Embryonic facial prominence (tissue), 1 donor: ENCODE measurements around the gene NCS1.

Source experiments
- DNase-seq: peaks from one replicate; pipeline ENCODE4 v3.0.0-alpha.2; 2016; ENCODE audit errors: extremely low spot score

The NCS1 gene

DNA sequence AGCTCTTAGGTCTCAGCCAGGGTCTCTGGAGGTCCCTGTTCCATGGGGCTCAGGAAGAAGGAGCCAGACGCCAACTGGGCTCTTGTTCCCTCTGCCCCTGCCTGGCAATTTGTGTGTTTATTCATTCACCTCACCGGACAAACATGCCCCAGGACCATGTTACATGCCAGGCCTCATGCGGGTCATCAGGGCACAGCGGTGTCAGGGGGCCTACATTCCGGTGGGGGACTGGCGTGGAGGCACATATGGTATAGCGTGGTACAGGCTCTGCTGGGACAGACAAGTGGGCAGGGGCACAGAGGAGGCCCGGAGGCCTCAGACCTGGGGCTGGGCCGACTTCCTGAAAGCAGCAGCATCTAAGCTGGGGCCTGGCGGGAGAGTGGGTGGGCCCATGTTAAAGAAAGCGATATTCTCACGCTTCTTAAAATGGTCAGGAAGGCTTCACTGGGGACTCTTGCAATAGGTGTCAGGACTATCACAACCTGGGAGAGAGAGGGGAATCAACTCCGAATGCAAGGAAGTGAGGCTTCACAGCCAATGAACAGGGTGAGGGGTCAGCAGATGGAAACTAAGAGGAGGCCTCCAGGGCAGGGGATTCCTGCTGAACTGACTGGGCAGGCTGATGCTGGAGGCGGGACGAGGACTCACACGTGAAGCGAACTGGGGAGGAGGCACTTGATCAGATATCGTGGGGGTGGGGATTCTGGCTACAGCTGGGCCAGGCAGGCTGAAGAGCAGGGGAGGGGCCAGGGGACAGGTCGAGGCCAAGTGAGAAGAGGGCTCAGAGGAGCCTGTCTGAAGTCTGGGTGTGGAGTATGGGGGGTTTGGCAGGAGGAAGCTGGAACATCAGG lies 41.9 kb downstream of the NCS1 start:
- no peak for DNase-seq

DNA sequence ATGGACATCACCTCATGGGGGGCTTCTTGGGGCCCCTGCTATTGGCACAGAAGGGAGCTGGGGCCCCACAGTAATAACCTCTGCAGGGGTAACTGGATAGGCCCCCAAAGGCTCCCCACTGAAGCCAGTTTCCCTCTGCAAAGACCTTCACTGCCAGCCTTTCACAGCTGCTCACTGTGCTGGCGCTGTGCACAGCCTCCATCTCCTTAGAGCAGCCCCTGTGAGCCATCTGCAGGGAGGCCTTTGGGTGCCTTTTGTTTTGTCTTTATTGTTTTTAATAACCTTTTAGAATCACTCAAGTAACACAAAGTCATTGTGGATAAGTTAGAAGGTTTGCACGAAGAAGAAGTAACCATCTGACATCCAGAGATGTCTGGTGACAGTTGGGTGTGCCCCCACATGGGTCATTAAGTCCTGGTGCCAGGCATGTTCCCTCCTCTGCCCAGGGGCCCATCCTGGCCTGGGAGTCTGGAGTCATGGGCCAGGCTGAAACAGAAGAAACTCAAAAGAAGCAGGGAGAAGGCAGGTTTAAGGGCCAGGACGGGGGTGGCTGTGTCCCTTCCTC lies 42.7 kb downstream of the NCS1 start:
- no peak for DNase-seq

DNA sequence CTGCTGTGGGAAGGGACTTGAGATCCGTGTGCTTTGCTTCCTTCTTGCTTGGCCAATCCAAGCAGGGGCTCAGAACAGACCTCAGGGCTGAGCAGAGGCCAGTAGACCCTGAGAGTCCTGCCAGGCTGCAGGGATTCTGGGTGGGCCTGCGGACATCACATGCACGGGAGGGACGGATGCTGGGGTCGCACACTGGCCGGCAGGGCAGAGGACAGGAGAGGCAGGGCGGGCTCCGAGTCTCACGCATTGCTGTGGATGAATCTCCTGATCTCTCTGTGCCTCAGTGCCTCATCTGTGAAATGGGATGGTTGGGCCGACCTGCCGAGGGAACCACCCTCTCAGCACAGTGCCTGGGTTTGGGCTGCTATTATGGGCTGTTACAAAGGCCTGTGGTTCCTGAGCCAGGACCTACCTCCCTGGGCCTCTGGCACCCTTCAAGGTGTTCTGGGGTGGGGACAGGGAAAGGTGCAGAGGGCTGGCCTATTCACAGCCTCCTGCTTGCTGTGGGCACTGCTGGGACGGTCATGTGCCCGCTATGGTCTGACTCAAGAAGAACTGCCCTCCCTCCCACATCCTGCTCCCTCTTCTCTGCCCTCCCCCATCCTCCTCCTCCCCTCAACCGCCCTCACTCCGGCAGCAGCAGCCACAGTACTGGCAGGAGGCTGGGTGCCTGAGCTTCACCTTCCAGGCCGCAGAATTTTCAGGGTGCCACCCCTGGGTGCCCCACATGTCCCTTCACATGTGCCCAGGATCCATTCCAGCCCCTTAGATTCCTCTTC lies 43.3 kb downstream of the NCS1 start:
- DNase-seq = no peak

DNA sequence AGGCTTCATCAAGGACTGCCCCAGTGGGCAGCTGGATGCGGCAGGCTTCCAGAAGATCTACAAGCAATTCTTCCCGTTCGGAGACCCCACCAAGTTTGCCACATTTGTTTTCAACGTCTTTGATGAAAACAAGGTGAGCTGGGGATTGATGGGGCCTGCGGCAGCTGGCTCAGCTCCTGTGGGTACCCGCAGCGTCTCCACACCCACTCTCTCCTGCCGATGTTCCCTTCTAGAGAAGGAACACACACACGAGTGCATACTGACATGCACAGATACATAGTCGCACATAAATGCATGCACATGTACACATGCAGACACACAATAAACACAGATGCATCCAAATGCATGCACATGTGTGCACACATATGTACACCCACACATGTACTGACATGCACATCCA lies 45.6 kb downstream of the NCS1 start:
- DNase-seq = no peak

DNA sequence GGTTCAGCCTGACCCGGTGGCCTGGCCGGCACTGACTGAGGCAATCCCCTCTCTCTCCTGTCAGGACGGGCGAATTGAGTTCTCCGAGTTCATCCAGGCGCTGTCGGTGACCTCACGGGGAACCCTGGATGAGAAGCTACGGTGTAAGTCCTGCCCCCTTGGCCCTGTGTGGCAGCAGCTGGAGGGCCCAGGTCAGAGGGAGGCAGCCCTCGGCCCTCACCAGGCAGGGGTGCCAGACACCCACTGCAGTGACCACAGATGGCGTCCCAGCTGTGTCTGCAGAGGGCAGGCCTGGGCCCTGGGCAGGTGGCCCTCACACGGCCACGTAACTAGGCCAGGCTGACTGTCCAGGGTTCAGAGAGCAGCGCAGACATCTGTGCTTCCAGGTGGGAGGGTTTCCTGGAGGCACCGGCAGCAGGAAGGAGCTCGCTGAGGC lies 47.5 kb downstream of the NCS1 start:
- DNase-seq = no peak

DNA sequence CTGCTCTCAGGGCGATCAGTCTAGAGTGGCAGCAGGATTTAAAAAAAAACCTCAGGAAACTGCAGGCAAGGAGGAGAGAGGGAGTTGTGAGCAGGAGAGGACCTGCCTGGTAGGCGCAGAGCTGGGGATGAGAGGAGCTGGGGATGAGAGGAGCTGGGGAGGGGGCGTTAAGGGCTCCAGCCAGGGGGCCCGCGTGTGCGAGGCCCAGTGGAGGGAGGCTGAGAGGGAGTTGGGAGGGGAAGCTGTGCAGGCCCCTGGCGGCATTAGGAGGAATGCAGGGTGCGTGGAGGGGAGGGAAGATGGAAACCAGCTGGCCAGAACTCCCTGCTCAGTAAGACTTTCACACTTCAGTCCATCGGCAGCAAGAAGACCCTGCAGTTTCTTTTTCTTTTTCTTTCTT lies 48.1 kb downstream of the NCS1 start:
- DNase-seq = no peak

DNA sequence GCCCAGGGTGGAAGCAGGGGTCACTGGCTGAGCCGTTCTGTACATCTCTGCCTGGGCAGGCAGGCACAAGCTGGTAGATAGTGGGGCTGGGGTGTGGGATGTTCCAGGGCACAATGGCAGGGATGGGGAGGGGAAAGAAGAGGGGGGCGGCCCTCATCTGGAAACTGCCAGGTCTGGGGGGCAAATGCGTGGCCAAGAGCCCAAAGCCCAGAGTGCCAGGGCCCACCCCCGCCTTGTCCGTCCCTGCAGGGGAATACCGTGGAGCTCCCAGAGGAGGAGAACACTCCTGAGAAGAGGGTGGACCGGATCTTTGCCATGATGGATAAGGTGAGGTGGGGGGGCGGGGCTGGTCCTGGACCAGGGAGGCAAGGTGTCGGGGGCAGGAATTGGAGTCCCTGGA lies 50.6 kb downstream of the NCS1 start:
- DNase-seq = no peak

DNA sequence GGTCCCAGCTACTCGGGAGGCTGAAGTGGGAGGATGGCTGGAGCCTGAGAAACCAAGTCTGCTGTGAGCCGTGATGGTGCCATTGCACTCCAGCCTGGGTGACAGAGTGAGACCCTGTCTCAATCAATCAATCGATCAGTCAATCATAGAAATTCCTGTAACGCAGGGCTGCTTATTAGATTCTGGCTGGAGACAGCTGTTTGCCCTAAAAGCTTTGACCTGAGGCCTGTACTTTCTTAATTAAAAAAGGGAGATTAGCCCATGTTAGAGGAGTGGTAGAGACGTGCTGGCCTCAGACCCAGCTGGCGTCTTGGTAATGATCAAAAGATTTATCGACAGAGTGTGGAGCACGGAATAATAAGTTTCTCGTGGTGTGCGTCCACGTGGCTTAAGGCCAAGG lies 52.9 kb downstream of the NCS1 start:
- no peak for DNase-seq

DNA sequence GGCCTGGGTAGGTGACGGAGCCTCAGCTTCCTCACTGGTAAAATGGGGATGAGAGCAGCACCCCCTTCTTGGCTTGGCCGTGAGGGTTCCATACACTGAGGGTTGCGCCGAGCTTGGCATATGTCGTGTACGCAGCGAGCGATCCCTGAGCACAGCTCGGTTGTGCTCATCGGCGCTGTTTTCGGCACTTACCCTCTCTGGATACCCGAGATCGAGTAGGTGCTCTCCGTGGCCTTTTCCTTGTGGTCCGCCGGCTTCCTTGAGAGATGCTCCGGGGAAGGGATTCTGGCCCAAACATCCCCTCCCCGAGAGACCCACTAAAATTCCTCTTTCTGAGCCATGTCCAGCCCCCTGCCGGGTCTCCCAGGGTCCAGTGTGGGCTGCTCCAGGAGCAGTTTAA lies 53.4 kb downstream of the NCS1 start:
- no peak for DNase-seq

DNA sequence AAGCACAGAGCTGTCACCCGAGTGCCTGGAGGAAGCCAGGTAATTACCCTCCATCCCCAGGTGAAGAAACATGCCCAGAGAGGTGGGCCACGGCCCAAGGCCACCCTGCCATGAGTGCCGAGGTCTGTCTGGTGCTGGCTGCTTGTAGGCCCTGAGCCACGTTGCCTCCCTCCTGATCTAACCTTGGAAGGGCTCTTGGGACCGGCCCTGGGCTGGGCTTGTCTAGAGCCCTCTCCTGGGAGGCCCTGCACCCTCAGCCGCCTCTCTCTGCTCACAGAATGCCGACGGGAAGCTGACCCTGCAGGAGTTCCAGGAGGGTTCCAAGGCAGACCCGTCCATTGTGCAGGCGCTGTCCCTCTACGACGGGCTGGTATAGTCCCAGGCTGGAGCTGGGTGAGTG lies 53.9 kb downstream of the NCS1 start:
- no peak for DNase-seq

DNA sequence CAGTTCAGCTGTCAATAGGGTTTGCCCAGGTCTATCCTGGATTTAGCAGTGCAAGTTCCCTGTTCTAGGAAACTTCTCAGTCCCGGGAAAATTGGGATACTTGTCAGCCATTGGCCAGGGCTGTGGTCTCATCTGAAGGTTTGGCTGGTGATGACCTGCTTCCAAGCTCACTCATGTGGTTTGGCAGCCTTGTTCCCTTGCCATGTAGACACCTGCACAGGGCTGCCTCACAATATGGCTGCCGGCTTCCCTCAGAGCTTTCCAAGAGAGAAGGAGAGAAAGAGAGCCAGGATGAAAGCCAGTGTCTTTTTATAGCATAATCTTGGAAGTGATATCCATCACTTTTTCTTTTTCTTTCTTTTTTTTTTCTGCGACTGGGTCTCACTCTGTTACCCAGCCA lies 55.6 kb downstream of the NCS1 start:
- DNase-seq = no peak

DNA sequence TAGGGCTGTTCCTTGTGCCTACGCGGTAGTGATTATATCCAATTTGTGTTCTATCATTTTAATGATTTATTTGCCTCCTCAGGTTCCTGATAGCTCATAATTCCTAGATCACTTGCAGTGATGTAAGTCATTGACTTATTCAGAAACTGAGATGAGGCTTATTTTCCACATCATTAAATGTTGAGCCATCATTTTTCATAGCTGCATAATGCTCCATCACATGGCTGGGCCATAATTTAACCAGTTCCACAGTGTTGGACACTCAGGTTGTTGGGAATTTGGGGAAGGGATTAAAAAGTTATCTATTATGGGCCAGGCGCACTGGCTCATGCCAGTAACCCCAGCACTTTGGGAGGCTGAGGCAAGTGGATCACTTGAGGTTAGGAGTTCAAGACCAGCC lies 57.6 kb downstream of the NCS1 start:
- DNase-seq = no peak

DNA sequence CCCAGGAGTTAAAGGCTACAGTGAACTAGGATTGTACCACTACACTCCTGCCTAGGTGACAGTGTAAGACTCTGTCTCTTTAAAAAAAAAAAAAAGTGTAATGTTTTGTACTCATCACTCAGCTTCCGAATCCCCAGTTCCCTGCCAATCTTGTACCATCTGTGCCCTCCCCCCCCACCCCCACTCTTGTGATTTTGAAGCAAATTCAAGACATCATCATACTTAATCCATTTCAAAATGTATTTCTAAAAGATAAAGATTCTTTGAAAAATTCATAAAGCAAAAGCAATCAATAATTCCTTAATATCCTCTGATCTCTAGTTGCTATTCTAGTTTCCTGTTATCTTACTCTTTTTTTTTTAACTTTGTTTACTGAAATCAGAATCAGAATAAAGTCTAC lies 58.4 kb downstream of the NCS1 start:
- DNase-seq = no peak

DNA sequence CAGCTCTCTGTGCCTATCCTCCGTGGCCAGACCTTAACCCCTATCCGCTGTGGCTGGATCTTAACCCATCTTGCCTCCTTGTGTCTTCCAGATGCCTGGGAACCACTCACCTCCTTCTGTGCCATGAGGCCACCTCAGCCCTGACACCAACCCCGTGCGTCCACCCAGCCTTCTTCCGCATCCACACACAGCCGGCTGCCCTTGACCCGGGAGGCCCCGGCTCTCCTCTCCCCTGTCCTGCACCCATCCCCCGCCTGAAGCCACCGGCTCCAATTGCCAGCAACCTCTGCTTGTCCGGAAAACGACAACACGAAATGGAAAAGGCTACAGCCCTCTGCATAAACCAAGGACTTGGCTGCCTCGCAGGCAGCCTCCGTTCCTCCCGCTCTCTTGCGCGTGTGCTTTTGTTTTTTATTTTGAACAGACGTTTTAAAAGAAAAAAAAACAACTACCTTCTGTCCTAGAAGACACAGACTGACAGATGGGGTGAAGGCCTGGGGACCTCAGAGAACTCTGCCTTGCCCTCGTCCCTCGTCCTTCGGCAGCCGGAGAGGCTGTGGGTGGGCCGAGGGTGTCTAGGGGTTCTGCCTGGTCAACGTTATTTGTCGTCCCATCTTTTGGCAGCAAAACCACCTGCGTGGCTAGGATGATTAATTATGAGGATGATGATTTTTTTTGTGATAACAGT lies 60.8 kb downstream of the NCS1 start:
- DNase-seq = no peak

DNA sequence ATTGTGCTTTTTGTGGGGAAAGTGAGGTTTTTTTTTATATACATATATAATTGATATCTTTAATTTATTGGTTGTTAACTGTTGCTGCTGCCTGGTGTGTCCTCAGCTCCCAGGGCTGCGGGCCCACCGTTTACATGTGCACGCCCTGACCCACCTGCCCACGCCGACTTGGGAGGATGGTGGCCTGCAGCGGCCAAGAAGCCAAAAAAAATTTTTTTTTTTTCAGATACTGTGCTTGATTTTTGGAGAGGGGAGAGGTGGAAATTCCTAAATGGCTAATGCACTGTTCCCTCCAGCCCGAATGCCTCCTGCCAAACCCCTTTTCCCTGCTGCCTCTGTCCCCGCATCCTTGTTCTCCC lies 61.4 kb downstream of the NCS1 start:
- no peak for DNase-seq

DNA sequence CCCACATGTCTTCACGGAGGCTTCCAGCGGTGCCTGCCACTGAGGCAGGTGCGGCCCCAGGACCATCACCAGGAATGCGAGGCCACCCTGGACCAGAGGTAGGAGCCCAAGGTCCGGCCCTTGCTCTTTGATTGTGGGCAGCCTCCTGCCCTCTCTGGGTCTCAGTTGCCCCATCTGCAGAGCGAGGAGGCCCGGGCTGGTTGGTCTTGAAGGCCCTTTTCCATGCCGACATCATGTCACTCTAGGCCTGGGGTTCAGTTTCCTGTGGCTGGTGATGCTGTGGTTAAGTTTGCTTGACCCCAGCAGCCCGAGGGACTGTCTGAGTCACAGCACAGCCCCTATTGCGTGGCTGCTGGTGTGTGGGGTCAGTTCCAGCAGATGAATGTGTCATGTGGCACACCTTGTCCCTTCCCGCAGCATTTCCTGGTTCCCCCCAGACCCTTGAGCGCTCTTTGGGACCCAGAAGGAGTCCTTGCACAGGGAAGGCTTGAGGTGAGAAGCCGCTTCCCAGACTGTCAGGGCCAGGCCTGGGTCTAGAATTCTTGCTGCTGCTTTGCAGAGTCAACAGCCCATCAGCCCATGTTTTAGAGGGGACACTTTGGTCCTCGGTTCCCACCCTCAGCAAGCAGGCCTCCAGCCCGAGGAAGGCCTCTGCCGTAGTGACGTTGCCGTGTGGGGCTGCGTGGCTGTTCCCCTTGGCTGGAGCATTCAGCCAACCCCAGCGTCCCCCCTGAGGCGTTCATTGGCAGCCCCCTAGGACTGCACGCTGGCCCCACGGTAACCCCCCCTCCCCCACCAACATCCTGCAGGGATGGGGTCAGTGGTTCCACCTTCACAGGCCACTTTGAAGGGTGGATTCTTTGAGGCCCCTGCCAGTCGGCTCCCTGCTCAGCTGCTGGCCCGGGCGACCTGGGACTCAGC lies 62.4 kb downstream of the NCS1 start:
- DNase-seq = no peak

DNA sequence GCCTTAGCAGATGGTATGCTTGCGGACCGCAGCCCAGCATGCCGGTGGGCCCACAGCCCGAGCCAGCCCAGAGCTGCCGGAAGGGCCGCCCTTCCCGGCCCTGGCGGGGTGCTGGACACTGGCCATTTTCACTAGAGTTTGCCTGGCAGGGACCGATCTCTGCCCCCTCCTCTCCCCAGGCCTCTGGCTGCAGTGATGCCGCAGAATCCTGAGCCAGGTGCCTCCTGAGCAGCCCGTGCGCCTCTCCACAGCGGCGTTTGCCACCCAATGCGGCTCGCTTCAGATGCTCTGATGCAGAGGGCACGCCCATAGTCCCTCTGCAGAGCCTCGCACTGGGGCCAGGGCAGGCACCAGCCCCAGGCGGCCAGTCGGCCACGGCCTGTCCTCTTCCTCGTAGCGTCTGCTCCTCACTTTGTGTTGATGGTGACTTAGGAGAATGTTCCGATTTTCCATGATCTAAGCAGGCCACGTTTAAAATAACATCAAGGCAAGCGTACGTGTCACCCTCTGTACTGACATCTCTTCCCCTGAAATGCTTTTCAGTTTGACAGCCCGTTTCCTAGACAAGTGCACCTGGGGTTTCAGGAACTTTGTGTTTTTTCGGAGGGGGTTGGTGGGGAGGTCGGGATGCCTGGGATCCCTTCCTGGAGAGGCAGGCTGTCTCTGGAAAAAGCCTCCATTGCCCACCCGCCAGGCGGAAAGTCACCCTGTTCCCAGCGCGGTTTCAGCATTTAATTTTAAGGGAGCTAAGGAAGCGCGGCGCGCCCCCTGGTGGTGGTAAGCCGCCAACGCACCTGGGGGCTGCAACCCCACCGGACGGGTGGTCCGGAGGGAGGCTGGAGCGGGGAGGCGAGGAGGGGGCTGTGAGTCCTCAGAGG lies 63.6 kb downstream of the NCS1 start:
- DNase-seq = no peak

DNA sequence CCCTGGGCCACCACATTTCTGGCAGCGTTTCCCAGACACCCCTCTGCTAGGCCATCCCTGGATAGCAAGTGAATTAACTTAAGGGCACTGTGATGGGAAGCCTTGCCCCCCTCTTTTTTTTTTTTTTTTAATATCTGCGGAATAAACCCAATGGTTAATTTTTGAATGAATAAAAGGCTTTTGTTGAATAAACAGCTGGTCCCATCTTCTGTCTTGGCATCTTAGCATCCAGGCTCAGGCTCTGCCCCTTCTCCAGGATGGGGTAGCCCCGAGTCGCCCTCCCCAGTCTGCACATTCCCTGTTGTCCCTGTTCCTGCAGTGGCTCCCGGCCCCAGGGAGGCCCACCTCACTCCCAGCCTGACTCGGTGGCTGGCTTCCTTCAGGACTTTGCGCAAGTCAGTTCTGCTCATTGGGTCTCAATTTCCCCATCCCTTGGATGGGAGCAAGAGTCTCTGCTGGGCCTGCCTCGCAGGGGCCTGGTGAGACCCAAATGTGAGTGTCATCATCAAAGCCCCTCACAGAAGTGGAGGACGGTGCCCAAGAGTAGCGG lies 64.3 kb downstream of the NCS1 start:
- no peak for DNase-seq

DNA sequence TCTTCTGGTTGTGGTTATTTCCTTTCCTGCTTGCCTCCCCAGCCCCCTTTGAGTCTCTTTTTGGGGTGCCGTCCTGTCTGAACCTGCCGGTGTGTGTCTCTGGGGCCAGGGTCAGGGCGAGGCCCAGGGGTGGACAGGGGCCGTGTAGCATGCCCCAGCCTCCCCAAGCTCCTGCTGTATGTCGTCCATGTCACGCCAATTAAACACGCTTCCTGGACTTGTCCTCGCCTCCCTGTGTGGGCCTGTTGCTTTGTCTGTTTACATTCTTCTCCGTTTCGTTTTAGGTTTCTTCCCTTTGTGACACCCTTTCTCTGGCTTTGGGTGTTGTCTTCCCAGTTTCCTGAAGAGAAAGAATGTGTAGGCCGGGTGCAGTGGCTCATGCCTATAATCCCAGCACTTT lies 64.9 kb downstream of the NCS1 start:
- no peak for DNase-seq
